Activated CD8-positive, alpha-beta memory T cell treated with anti-CD3 and anti-CD28 coated beads for 48 hours (primary cell): ENCODE data around the gene CCDC183.
"Not testable (repeated sequence)": the region's sequence is repeated elsewhere in the genome, so short reads cannot be mapped to it uniquely, and the experiment has no call there.

Experiments used
- DNase-seq, 3 experiments: peaks; one replicate each; pipeline ENCODE4 v3.0.0-alpha.2; 2020; ENCODE audit warnings: low read depth in 2 of 3, low spot score in 2 of 3

CCDC183 gene

DNA sequence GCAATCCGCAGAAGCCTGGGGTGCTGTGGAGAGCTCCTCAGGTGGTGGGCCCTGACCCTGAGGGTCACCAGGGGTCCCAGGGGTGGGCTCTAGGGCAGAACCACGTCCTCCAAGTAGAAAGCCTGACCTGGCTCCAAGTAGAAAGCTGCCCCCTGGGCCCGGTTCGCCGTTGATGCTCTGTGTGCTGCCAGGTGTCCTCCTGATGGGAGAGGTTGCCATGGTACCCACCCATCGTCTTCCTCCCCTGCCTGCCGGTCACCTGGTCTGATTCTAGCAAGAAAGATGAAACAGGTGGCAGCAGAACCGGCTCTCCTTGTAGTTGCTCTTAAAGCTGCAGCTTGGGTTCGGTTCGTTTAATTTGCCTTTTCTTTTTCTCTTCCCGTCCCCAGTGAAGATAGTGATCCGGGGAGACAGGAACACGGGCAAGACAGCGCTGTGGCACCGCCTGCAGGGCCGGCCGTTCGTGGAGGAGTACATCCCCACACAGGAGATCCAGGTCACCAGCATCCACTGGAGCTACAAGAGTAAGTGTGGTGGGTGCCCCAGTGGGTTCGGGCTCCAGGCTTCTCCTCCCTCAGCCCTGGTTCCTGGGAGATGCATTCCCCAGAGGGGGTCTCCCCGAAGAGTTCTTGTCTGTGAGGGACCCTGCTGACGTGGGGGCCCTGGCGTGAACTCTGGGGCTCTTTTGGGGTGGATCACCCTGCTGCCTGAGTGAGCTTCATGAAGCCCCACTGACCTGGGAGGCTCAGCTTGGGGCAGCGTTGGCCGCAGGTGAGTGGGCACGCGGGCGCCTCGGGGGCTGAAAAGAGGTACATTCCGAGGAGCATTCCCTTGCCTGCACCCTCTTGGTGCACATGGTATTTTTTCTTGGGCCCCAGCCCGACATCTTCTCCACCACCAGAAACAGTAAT lies 27.3 kb downstream of the CCDC183 start:
- no peak for DNase-seq

- no peak for DNase-seq
Measured at GRCh38 chr9:136824496-136825225, 28.5 kb downstream of the CCDC183 start.

DNA sequence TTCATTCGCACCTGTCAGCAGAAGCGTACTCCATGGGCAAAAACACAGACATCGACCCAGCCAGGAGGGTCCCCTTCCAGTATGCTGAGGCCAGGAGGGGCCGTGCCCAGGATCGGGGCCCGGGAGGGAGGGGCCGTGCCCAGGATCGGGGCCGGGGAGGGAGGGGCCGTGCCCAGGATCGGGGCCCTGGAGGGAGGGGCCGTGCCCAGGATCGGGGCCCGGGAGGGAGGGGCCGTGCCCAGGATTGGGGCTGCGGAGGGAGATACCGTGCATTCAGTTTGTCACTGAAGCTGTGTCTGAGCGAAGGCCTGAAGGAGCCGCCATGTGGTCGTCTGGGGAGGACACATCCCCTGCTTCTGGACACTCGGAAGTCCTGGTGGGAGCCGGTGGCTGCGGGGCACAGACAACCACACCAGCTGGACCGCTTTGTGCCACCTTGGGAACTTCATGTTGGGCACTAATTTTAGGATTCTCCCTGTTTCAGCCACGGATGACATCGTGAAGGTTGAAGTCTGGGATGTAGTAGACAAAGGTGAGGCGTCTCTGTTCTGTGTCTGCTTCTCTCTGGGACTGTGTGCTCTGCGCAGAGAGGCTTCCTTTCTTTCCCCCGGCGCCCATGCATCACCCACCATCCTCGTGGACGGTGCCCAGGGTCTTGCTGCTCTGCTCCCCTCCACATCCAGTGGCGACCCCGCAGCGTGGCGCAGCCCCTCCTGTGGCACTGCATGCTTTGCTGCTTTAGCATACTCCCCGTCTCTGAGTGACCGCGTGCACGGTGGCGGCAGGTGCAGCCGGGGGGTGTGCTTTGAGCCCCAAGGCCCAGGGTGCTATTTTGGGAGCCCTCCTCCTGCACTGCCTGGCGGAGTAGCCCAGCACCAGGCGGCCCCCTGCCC lies 29.4 kb downstream of the CCDC183 start:
- DNase-seq, result no peak

DNA sequence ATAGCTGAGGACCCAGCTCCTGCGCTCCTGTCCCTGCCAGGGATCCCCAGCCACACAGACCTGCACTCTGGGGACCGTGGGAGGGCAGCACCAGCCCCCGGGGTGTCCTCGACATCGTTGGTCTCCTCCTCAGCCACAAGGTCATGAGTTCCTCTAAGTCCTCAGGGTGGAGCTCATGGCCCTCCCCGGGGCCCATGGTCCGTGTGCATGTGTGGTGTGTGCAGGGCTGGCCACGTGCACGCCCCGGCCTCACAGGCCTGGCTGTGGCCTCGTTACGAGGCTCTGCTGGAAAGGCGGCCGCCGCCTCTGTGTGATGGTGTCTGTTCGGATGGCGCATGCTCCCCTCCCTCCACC lies 30.0 kb downstream of the CCDC183 start:
- DNase-seq, result no peak

DNA sequence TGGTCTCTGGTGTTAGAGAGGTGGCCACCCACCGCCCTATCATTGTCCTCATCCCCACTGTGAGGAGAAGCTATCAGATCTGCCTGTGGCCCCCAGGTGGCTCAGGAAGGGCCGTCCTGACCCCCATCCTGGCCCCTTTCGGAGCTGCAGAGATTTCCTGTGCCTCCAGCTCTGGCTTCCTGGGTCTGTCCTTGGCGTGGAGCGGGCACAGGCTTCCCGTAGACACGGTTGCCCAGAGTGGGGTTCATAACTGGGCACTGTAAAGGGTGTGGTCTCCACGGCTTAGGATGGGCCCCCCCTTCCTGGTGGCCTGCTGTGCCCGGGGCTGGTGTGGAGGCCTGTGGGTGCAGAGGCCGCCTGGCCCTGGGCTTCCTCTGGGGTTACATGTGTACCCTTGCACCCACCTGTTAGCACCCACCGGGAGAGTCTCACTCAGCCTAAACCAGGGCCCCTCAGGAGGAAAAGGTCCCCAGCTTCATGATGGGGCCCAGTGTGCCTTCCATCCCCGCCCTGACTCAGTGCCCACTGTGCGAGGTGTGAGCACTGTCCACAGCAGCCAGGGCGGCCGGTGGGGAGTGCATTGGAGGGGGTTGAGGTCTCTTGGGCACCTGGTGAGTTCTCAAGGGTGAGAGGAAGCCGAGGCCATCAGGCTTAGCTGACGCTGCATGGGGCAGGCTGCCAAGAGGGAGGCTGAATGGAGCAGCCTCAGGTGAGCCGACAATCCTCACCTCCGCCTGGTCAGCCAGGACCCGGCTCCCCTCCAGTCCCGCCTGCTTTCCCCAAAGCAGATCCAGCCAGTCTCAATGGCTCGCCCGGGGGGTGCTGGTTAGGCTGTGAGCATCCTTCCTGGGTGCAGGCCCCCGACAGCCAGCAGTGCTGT lies 30.8 kb downstream of the CCDC183 start:
- no peak for DNase-seq

- DNase-seq, result no peak
Measured at GRCh38 chr9:136827794-136828473, 31.8 kb downstream of the CCDC183 start.

GRCh38 chr9:136828474-136829140 lies 32.5 kb downstream of the CCDC183 start:
- no peak for DNase-seq

DNA sequence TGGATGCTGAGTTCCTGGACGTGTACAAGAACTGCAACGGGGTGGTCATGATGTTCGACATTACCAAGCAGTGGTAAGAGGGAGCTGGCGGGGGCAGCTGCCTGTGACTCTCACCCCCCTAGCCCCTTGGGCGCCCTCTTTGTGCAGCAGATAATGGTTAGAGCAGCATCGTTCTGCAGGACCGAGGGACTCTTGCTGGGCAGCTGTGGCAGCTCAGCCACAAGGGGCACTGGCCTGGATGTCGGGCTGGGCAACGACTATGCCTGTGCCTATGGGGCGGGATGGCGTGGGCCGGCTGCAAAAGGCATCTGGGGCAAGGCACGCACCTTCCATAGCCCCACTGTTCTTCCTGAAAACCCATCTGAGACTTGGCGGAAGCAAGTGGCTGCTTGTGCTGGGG lies 33.3 kb downstream of the CCDC183 start:
- DNase-seq, result no peak

- DNase-seq, result no peak
Measured at GRCh38 chr9:136829981-136830885, 34.1 kb downstream of the CCDC183 start.

DNA sequence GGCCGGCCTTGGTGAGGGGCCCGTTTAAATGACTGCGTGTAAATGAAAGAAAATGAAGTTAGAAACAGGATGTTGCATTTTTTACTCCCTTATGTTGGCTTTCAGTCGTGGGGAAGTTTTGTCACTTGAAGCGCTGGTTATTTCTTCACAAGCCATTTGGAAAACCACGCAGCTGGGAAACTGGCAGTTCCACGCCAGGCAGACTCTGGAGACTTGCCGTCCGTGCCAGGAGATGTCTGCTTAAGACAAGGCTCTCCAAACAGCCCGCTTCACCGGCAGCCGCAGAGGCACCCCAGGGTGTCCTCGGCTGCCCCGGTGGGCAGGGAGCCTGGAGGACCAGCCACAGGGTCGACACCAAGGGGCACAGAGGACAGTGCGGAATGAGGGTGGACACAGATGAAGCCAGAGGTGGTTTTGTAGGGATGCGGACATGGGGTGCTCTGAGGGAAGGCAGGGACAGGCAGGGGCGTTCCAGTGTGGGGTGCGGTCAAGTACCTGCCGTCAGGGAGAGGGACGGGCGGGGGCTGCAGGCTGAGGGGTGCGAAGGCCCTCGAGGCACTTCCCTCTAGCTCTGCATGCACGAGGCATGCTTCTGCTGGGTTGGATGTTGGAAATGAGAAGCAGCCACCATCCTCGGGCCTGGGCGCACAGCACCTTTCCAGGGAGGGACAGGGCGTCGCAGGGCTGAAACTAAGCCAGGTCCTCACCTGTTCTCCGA lies 35.0 kb downstream of the CCDC183 start:
- DNase-seq, result no peak

DNA sequence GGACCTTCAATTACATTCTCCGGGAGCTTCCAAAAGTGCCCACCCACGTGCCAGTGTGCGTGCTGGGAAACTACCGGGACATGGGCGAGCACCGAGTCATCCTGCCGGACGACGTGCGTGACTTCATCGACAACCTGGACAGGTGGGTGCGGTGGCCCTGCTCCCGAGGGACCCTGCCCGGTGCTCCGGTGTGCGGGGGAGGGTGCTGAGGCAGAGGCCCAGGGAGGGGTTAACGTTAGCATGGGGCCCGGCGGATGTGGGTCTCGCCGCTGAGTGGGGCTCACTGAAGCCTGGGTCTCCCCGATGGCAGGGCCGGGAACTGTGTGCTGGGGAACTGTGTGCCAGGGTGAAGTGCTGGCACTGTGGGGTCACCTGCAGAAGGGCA lies 35.6 kb downstream of the CCDC183 start:
- no peak for DNase-seq

DNA sequence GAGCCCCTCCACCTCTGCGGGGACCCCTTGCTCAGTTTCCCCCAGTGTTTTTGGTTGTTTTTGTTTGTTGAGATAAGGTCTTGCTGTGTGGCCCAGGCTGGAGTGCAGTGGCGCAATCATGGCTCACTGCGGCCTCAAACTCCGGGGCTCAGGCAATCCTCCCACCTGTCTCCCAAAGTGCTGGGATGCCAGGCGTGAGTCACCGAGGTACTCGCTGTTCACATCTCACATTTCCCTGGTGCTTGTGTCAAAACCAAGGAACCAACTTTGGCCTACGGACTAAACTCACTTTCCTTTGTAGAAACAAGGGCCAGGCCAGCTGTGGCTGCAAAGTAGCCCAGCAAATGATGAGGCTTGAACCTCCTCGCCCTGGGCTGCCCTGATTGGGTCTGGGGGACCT lies 36.4 kb downstream of the CCDC183 start:
- no peak for DNase-seq

- not testable (repeated sequence) for DNase-seq
Measured at GRCh38 chr9:136833381-136834048, 37.4 kb downstream of the CCDC183 start.

DNA sequence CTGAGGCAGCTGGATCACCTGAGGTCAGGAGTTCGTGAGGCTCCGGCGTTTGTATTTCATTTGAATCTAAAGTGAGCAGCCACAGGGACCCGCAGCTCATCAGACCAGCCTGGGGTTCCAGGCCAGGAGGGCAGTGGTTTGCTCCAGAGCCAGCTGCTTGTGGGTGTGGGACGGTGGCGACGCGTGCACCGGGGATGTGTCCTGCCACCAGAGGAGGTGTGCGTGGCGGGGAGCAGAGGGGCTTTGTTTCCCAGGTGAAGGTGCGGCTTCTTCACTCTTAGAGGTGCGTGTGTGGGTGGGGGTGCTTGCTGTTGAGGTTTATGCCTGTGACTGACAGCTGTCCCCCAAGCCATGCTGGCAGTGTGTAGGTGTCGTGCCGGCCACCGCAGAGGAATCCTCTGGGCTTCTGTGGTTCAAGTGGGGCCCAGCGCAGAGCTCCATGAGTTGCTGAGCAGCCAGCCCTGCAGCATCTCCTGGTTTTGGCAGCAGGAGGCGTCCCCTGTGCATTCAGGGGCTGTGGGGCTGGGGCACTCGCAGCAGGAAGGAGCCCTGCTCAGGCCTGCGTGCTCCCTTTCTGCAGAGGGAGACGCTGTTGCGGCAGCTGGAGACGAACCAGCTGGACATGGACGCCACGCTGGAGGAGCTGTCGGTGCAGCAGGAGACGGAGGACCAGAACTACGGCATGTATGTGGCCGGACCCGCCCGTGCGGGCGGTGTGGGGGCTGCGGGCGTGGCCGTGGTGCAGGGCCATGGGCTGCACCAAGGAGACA lies 39.2 kb downstream of the CCDC183 start:
- DNase-seq, result no peak

DNA sequence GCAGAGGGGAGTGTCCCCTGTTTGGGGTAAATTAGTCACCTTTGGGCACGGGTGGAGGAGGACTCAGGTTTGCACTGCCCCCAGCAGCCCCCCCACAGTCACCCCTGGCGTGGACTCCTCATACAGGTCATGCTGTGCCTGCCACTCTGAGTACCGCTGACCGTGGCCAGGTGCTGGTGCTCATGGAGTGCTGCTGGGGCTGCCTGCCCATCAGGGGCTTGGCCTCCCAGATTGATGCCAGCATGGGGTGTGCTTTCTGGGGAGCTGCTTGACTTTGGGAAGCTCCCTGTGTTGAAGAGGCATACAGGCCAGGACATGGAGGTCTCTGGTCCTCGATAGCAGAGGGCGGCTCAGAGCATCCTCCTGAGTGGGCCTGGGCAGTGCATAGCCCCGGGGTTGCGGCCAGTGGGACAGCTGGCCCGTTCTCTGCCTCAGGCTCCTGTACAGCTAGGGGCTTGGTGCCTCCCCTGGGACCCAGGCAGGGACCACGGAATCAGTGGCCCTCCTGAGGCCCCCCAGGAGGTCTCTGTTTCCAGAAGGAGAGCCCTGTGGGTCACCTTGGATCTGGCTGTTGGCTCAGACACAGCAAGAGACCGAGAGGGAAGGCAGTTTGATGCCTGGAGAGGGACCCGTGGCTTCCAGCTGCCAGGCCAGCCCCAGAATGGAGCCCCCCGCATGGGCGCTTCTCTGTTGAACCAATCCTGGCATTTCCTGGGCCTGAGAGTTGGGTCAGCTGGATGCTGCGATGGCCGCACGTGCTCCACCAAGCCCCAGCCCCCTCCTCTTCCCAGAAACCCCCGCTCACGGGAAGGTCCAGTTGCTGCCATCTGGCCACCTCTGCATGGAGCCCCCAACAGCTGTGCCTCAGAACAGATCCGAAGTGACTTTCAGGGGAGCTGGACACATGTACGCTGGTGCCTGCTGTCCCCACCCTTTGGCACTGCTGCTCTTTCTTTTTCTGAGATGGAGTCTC lies 40.1 kb downstream of the CCDC183 start:
- DNase-seq, result no peak
